Gastrocnemius medialis (tissue), 4 donors: Measurements from ENCODE around the gene TNIK. TPM values are rescaled to one million over a fixed set of nuclear protein-coding genes. Genes with fewer than 3 reads are reported as not detected.
A peak's percentile ranks its signal among the peaks of the same experiment; 100 is the strongest.

ENCODE experiments used
- ATAC-seq, 2 donors: fragments of 150-250 bp; one replicate each; pipeline ENCODE4 v1.9.1; 2016
- DNase-seq, 2 donors: peaks; one replicate each; pipeline ENCODE4 v3.0.0-alpha.2; 2019
- H3K27ac ChIP-seq, 4 donors: fragments of 200-600 bp; sonication (generic); 1 replicate in 1 of 4; 2 replicates in 3 of 4; pipeline ENCODE4 v1.5.1; 2016 to 2018; ENCODE audit warnings: mild to moderate bottlenecking in 2 of 4, moderate library complexity in 1 of 4
- H3K27me3 ChIP-seq, 3 donors: fragments of 200-600 bp; sonication (generic) in 2 of 3; 1 replicate in 1 of 3; 2 replicates in 2 of 3; pipeline versions ENCODE4 v1.5.1 to v1.6.0; 2016 to 2019; ENCODE audit warnings: mild to moderate bottlenecking in 1 of 3, moderate library complexity in 1 of 3
- H3K36me3 ChIP-seq, 2 donors: fragments of 200-600 bp; sonication (generic) in 1 of 2; one replicate each; pipeline ENCODE4 v1.5.1; 2017 to 2018
- H3K4me1 ChIP-seq, 2 donors: fragments of 200-600 bp; sonication (generic) in 1 of 2; one replicate each; pipeline ENCODE4 v1.5.1; 2016 to 2017; ENCODE audit warnings: mild to moderate bottlenecking in 2 of 2
- H3K4me3 ChIP-seq, 4 donors: fragments of 200-600 bp; sonication (generic) in 3 of 4; 1 replicate in 1 of 4; 2 replicates in 3 of 4; pipeline ENCODE4 v1.5.1; 2016 to 2019; ENCODE audit warnings: mild to moderate bottlenecking in 2 of 4
- H3K9me3 ChIP-seq, 3 donors: fragments of 200-600 bp; sonication (generic) in 2 of 3; 1 replicate in 1 of 3; 2 replicates in 2 of 3; pipeline ENCODE4 v1.5.1; 2016 to 2019
- POLR2A ChIP-seq, 2 donors: fragments of 450-650 bp; IDR thresholded peaks; one replicate each; pipeline ENCODE4 v1.6.1; 2017; ENCODE audit warnings: antibody characterized with exemption in 2 of 2, mild to moderate bottlenecking in 2 of 2, moderate library complexity in 2 of 2
- in situ Hi-C, 4 donors: fragments of 200-750 bp; cut with MboI; loops; one replicate each; pipeline versions ENCODE4 v1.15.0 to v1.8.0; 2017; ENCODE audit warnings: low sequenced_read_pairs in 4 of 4
- intact Hi-C: fragments of 100-400 bp; cut with DNase I; formaldehyde crosslinking; loops from one replicate; pipeline ENCODE4 v1.15.1; 2023; ENCODE audit warnings: low total_unique reads
- total RNA-seq, 4 donors: library from RNA; depleted of rRNA; stranded (reverse); fragments of >200 nt; gene quantifications; one replicate each; pipeline versions ENCODE4 v1.1.0 to v1.2.3, GENCODE V29; 2016
- TF ChIP-seq, protein P1 (sequence below), 5 experiments: fragments of 450-650 bp in 3 of 5; fragments of 200-600 bp in 2 of 5; sonication (generic) in 2 of 5; IDR thresholded peaks in 4 of 5; conservative IDR thresholded peaks in 1 of 5; 1 replicate in 4 of 5; 2 replicates in 1 of 5; pipeline ENCODE4 v1.5.1; 2016 to 2019; ENCODE audit warnings: antibody characterized with exemption in 5 of 5, mild to moderate bottlenecking in 3 of 5, moderate library complexity in 3 of 5

The TNIK gene
- total RNA-seq, 4 donors from 2014 or later, result 5.2 to 19.7 (median 10.6) TPM

DNA sequence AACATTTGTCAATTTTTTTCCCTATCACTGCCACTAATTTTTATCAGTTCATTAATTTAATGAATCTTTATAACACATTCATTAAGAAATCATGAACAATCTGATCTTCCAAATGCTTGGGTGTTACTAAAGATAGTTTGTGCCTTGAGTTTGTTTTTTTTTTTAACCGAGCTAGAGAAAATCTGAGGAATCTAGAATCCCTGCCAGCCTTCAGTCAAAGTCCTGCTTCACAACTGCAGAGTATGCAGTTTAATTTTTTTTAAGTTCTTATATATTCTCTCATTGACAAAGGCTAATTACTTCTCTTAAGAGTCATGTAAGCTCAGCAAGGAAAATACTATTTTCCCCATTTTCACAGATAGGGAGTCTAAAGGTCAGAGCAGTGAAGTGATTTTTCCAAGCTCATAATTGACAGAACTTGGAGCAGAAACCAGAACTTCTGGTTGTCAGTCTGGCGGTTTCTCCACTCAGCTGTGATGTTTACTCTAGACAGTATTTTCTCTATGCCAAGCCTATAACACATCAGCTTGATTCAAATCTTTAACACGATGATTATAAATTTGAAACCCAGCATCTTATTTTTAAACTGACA lies 55.7 kb downstream of the TNIK start:
- intact Hi-C loops, result no loop called here

DNA sequence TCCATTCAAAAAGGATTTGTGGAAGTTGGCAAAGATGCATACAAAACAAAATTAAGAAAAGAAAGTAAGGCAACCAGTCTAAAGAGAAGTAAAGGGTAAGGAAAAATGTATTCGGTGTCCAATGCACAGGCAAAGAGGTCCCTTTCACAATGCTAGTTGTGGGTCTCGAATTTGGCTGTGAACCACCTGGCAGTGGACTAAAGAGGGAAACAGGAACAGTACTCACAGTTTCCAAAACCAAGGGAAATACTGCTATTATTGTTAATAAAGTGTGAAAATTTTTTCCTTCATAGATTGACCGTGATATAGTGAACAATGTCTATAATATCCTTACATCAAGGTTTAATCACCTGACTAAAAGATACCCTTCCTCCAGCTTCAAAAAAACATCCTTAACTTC lies 57.9 kb downstream of the TNIK start:
- Histone ChIP-seq H3K36me3 (no peaks in the 10 kb centered on the region), H3K9me3 (no peaks in the 10 kb centered on the region), H3K27me3 (no peaks in the 10 kb centered on the region), H3K4me1 (peaks cover 41 to 62% of the 10 kb centered on the region in 2 donors), H3K4me3 (no peak overlapping the region), H3K27ac (no peak overlapping the region)
- in situ Hi-C loops (no loop called here), intact Hi-C loops (no loop called here)
- DNase-seq (no peak), ATAC-seq (no peak)
- TF ChIP-seq, protein P1, sequence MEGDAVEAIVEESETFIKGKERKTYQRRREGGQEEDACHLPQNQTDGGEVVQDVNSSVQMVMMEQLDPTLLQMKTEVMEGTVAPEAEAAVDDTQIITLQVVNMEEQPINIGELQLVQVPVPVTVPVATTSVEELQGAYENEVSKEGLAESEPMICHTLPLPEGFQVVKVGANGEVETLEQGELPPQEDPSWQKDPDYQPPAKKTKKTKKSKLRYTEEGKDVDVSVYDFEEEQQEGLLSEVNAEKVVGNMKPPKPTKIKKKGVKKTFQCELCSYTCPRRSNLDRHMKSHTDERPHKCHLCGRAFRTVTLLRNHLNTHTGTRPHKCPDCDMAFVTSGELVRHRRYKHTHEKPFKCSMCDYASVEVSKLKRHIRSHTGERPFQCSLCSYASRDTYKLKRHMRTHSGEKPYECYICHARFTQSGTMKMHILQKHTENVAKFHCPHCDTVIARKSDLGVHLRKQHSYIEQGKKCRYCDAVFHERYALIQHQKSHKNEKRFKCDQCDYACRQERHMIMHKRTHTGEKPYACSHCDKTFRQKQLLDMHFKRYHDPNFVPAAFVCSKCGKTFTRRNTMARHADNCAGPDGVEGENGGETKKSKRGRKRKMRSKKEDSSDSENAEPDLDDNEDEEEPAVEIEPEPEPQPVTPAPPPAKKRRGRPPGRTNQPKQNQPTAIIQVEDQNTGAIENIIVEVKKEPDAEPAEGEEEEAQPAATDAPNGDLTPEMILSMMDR (IDR thresholded peaks at IDR 0.05 in 4 of 5, conservative IDR thresholded peaks at IDR 0.05 in 1 of 5), result no peak
- TF ChIP-seq POLR2A (IDR thresholded peaks at IDR 0.05), result no peak

More for the DNA sequence above, 55.7 kb downstream of the TNIK start:
- Histone ChIP-seq H3K36me3 (no peaks in the 10 kb centered on the region), H3K9me3 (no peaks in the 10 kb centered on the region), H3K4me3 (no peak overlapping the region), H3K27ac (peak overlapping the region in 2 of 4 donors; percentile 8 to 47), H3K27me3 (no peaks in the 10 kb centered on the region), H3K4me1 (peaks cover 39 to 57% of the 10 kb centered on the region in 2 donors)
- DNase-seq (no peak), ATAC-seq (no peak)
- in situ Hi-C loops, result no loop called here
- TF ChIP-seq POLR2A (IDR thresholded peaks at IDR 0.05), result no peak
- TF ChIP-seq, protein P1 (IDR thresholded peaks at IDR 0.05 in 4 of 5, conservative IDR thresholded peaks at IDR 0.05 in 1 of 5), result no peak

DNA sequence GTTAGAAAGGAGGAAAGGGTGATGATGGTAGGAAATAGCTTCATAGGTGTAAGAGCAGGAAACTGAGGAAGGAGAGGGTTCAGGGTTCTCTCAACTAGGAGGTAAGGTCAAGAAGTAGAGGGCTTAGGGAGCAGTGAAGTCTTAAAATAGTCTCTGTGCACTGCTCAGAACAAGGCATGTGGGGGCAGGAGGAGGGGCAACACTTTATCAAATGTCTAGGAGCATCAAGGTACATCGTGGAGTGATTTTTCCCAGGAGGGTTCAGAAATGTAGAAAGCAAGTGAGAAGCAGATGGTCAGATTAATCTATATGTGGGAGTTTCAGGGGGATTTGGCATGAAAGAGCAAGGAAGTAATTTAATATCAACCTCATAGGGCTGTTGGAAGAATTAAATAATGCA lies 58.8 kb downstream of the TNIK start:
- no peak for ATAC-seq
- Histone ChIP-seq H3K9me3 (no peaks in the 10 kb centered on the region), H3K36me3 (no peaks in the 10 kb centered on the region), H3K4me3 (no peak overlapping the region), H3K4me1 (peaks cover 49 to 69% of the 10 kb centered on the region in 2 donors), H3K27me3 (no peaks in the 10 kb centered on the region), H3K27ac (no peak overlapping the region)
- in situ Hi-C loops (no loop called here), intact Hi-C loops (no loop called here)
- no peak for DNase-seq
- no peak for TF ChIP-seq POLR2A (IDR thresholded peaks at IDR 0.05)
- TF ChIP-seq, protein P1 (IDR thresholded peaks at IDR 0.05 in 4 of 5, conservative IDR thresholded peaks at IDR 0.05 in 1 of 5), result no peak

DNA sequence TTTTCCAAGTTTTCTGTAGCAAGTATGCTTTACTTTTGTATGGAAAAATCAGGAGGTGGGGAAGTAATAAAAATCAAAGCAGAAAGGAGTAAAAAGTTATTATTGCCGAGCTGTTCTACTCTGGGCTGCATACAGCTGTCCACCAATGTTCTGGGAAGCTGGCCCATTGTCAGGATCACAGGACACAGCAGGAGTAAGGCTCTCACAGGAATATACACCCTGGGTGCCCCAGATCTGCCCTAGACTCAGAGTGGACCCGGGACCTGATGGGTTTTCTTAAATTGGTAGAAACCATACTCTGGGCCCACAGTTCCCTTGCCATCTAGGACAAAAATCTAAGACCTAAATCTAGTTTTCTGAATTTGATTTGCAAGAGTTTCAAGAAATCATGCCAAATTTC lies 60.4 kb downstream of the TNIK start:
- in situ Hi-C loops (no loop called here), intact Hi-C loops (no loop called here)
- DNase-seq, result peak; percentile 62 to 73
- ATAC-seq, result peak; percentile 93 to 94
- Histone ChIP-seq H3K36me3 (no peaks in the 10 kb centered on the region), H3K4me1 (peaks cover 54 to 71% of the 10 kb centered on the region in 2 donors), H3K9me3 (no peaks in the 10 kb centered on the region), H3K4me3 (no peak overlapping the region), H3K27ac (peak overlapping the region in 3 of 4 donors; percentile 18 to 71 (median 45)), H3K27me3 (no peaks in the 10 kb centered on the region)
- no peak for TF ChIP-seq POLR2A (IDR thresholded peaks at IDR 0.05)
- TF ChIP-seq, protein P1 (IDR thresholded peaks at IDR 0.05 in 4 of 5, conservative IDR thresholded peaks at IDR 0.05 in 1 of 5), result no peak

DNA sequence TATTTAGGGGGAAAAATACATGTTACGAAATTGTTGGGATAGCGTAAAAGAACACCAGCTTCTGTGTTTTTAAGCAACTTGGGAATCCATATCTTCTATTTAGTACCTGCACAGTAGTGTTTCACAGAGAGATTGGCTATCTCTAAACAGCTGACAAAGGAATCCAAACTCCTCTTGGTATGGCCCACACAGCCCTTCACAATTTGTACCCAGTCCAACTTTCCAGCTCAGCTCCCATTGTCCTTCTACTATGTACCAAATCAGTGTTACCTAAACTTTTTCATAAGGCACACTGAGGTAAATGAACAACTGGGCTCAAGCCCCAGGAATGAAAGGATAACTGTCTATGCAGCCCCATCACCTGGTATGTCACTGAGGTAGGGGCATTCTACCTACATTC lies 61.9 kb downstream of the TNIK start:
- H3K9me3 ChIP-seq, result no peaks in the 10 kb centered on the region
- H3K4me1 ChIP-seq, result peaks cover 45 to 61% of the 10 kb centered on the region in 2 donors
- intact Hi-C loops, result no loop called here

More for the DNA sequence above, 61.9 kb downstream of the TNIK start:
- no peak for DNase-seq
- Histone ChIP-seq H3K27me3 (no peaks in the 10 kb centered on the region), H3K27ac (no peak overlapping the region), H3K4me3 (no peak overlapping the region), H3K36me3 (no peaks in the 10 kb centered on the region)
- TF ChIP-seq, protein P1 (IDR thresholded peaks at IDR 0.05 in 4 of 5, conservative IDR thresholded peaks at IDR 0.05 in 1 of 5), result no peak
- TF ChIP-seq POLR2A (IDR thresholded peaks at IDR 0.05), result no peak
- ATAC-seq, result no peak
- in situ Hi-C loops, result no loop called here
